ENCODE measurements around the gene PRKCG. TPM values are rescaled to one million over a fixed set of nuclear protein-coding genes. Genes with fewer than 3 reads are reported as not detected.

PRKCG gene
- total and polyA plus RNA-seq, 2 of the 8 experiments (the other 6 are each of a cell fraction or from before 2014, with no cell fraction given) = 6.1 to 10.6 TPM

GRCh38 chr19:53867225-53868090 is 14.5 kb upstream of the PRKCG start, which contains the start of gene MYADM:
MYADM (plus strand) TSS chr19:53867883; CDS start chr19:53873530, 5,647 bp downstream.
- Histone ChIP-seq H3K23me2 (ENCODE audit: low read depth, low read length) (peaks cover 16% of the 10 kb centered on the region; the same call in 1 of the 2 replicates), H2BK5ac (ENCODE audit: low read depth, low read length) (peak within 1 kb of the TSS; percentile 99), H2BK12ac (ENCODE audit: low read depth, low read length) (peak within 1 kb of the TSS; percentile 99), H3K4ac (replicated peaks; ENCODE audit: insufficient read length, low read depth, low read length) (peak within 1 kb of the TSS; percentile 96), H4K20me1 (replicated peaks in 1 of 2; ENCODE audit: control insufficient read depth in 1 of 2, insufficient read depth in 2 of 2, low read length in 2 of 2) (peaks cover 4% of the 10 kb centered on the region in 2 experiments), H3K79me2 (ENCODE audit: control insufficient read depth in 1 of 2, insufficient read depth in 2 of 2, low read length in 2 of 2) (peaks cover 0 to 15% of the 10 kb centered on the region in 2 experiments; a peak in 1 of 4 replicates), H2BK20ac (ENCODE audit: low read length) (no peak within 1 kb of the TSS), H2BK120ac (replicated peaks; ENCODE audit: low read depth, low read length) (peak within 1 kb of the TSS; percentile 75), H2AK5ac (ENCODE audit: low read depth, low read length) (peak within 1 kb of the TSS; percentile 59; the same call in 1 of the 2 replicates), H3K9ac (replicated peaks in 1 of 4; ENCODE audit: extremely low read depth in 1 of 4, low read depth in 3 of 4, low read length in 3 of 4) (peak within 1 kb of the TSS; percentile 88 to 95 (median 92)), H4K5ac (ENCODE audit: insufficient read length, low read depth, low read length) (peak within 1 kb of the TSS; percentile 78), H3K4me3 (ENCODE audit: extremely low read depth in 1 of 4, insufficient read depth in 2 of 4, low read depth in 3 of 4, low read length in 4 of 4) (peak within 1 kb of the TSS; percentile 69 to 94 (median 79)), H3K56ac (replicated peaks; ENCODE audit: insufficient read length, low read depth, low read length) (peak within 1 kb of the TSS; percentile 79), H2AFZ (ENCODE audit: low read length) (no peak within 1 kb of the TSS), H2BK15ac (ENCODE audit: low read length) (no peak within 1 kb of the TSS; the same call in 1 of the 2 replicates), H3K23ac (ENCODE audit: insufficient read length) (no peak within 1 kb of the TSS), H3K9me3 (ENCODE audit: insufficient read depth in 2 of 2, low read depth in 1 of 2, low read length in 1 of 2) (no peaks in the 10 kb centered on the region), H4K91ac (replicated peaks; ENCODE audit: insufficient read length, low read length) (no peak within 1 kb of the TSS), H3K79me1 (ENCODE audit: low read depth, low read length) (peaks cover 6% of the 10 kb centered on the region; the same call in 1 of the 2 replicates), H3K18ac (ENCODE audit: extremely low read depth, low read length) (peak within 1 kb of the TSS; percentile 78), H4K8ac (ENCODE audit: extremely low read depth, insufficient read depth, low read length) (peak within 1 kb of the TSS; percentile 97; the same call in 1 of the 2 replicates), H3K27ac (ENCODE audit: low read depth, low read length) (peak within 1 kb of the TSS; percentile 96), H3K36me3 (ENCODE audit: control insufficient read depth in 2 of 4, insufficient read depth in 4 of 4, low read length in 3 of 4) (peaks cover 0 to under 1% (median 0%) of the 10 kb centered on the region in 4 experiments; a peak in 3 of 8 replicates), H3K14ac (ENCODE audit: insufficient read length) (no peak within 1 kb of the TSS), H3K4me2 (ENCODE audit: insufficient read depth in 1 of 2, low read depth in 2 of 2, low read length in 2 of 2) (peak within 1 kb of the TSS; percentile 87 to 94), H3K27me3 (replicated peaks in 1 of 4; ENCODE audit: control insufficient read depth in 3 of 4, extremely low read depth in 1 of 4, insufficient read depth in 3 of 4, low read length in 3 of 4) (no peaks in the 10 kb centered on the region), H3K4me1 (replicated peaks in 1 of 4; ENCODE audit: control insufficient read depth in 3 of 4, insufficient read depth in 4 of 4, low read length in 3 of 4) (peaks cover 0 to 13% (median 8%) of the 10 kb centered on the region in 4 experiments; a peak in 6 of 7 replicates)
- FAIRE-seq = peak; percentile 7
- WGBS, 2 experiments (ENCODE audit: extremely low coverage in 1 of 2, insufficient coverage in 1 of 2, insufficient read length in 1 of 2, insufficient replicate concordance in 2 of 2, low coverage in 1 of 2, low lambda C conversion rate in 2 of 2, missing lambda C conversion rate in 1 of 2) = 4% methylated on average over 15 of the region's 37 CpGs; no CpG with 5 or more reads in 1 of the 2 experiments
- ChIA-PET POLR2A (ENCODE audit: partially characterized antibody) (interaction anchor here (0.6 to 7.1 kb wide), 38 partner anchors 10 to 334 kb away, joined by 3 to 137 read pairs (median 4); partner anchors contain the start of genes CNOT3, PRKCG, PRPF31 and RPS9), CTCF (ENCODE audit: partially characterized antibody) (interaction anchor here (0.7 to 5.1 kb wide), 12 partner anchors 10 to 158 kb away, joined by 3 to 23 read pairs (median 4); partner anchors contain the start of gene PRKCG)
- peak; percentile 96 to 100 for DNase-seq (ENCODE audit: low read depth in 1 of 2, low spot score in 2 of 2)
- TF ChIP-seq PHF8 (conservative IDR thresholded peaks at IDR 0.05; ENCODE audit: low read depth, low read length) = peak; percentile 68
- TF ChIP-seq RNF2 (IDR thresholded peaks at IDR 0.05; ENCODE audit: borderline replicate concordance, low read depth, low read length, missing control alignments, poor library complexity, severe bottlenecking) = no peak
- TF ChIP-seq SP1 (IDR thresholded peaks at IDR 0.05; ENCODE audit: low read depth, low read length) = peak; percentile 81
- no peak; the same call in 1 of the 2 replicates for TF ChIP-seq JUN (IDR thresholded peaks at IDR 0.05; ENCODE audit: low read depth, low read length)
- TF ChIP-seq SIN3A (conservative IDR thresholded peaks at IDR 0.05 in 1 of 2, IDR thresholded peaks at IDR 0.05 in 1 of 2; ENCODE audit: low read depth in 1 of 2, low read length in 2 of 2) = peak; percentile 41 to 84; a peak in 2 of 4 replicates
- peak; percentile 64; the same call in 1 of the 2 replicates for TF ChIP-seq EGR1 (IDR thresholded peaks at IDR 0.05; ENCODE audit: borderline replicate concordance, low read depth, low read length)
- peak; percentile 40; the same call in 1 of the 2 replicates for TF ChIP-seq RFX5 (IDR thresholded peaks at IDR 0.05; ENCODE audit: borderline replicate concordance, low read depth, low read length)
- peak; percentile 70; the same call in 1 of the 2 replicates for TF ChIP-seq CREB1 (IDR thresholded peaks at IDR 0.05)
- no peak for TF ChIP-seq SAP30 (IDR thresholded peaks at IDR 0.05; ENCODE audit: insufficient read depth, insufficient replicate concordance, low read length)
